RWPE2 (cell line): Measurements from ENCODE around the gene PLEKHA8.

Source experiments
- ATAC-seq: fragments of 200-7000 bp; cut with Tn5 transposase; 3 replicates; pipeline ENCODE4 v1.9.1; 2021; ENCODE audit warnings: low read depth
- DNase-seq: peaks from one replicate; pipeline ENCODE4 v3.0.0-alpha.2; 2020; ENCODE audit warnings: low spot score
- H3K27ac ChIP-seq: fragments of 450-650 bp; 2 replicates; pipeline ENCODE4 v1.5.1; 2017; ENCODE audit warnings: mild to moderate bottlenecking; ENCODE audit not compliant: poor library complexity, severe bottlenecking
- H3K27me3 ChIP-seq: fragments of 250-450 bp; sonication (Bioruptor Pico); 2 replicates; pipeline ENCODE4 v1.5.1; 2021; ENCODE audit warnings: mild to moderate bottlenecking, moderate library complexity; ENCODE audit not compliant: insufficient read depth, poor library complexity, severe bottlenecking
- H3K36me3 ChIP-seq: fragments of 250-450 bp; sonication (Bioruptor Pico); 2 replicates; pipeline ENCODE4 v1.5.1; 2020; ENCODE audit warnings: low read depth, mild to moderate bottlenecking, moderate library complexity
- H3K4me1 ChIP-seq: fragments of 250-450 bp; sonication (Bioruptor Pico); 2 replicates; pipeline ENCODE4 v1.5.1; 2021; ENCODE audit warnings: mild to moderate bottlenecking, moderate library complexity; ENCODE audit not compliant: insufficient read depth, poor library complexity, severe bottlenecking
- H3K4me3 ChIP-seq: fragments of 250-450 bp; sonication (Bioruptor Pico); 2 replicates; pipeline ENCODE4 v1.5.1; 2021; ENCODE audit warnings: mild to moderate bottlenecking, moderate library complexity; ENCODE audit not compliant: severe bottlenecking
- H3K9me3 ChIP-seq: fragments of 250-450 bp; sonication (Bioruptor Pico); 2 replicates; pipeline ENCODE4 v1.5.1; 2021; ENCODE audit warnings: mild to moderate bottlenecking, moderate library complexity; ENCODE audit not compliant: severe bottlenecking
- CTCF ChIP-seq: fragments of 450-650 bp; IDR thresholded peaks from one replicate; pipeline ENCODE4 v1.5.1; 2017; ENCODE audit warnings: mild to moderate bottlenecking, moderate library complexity; ENCODE audit not compliant: poor library complexity, severe bottlenecking

PLEKHA8 gene

GRCh38 chr7:30155481-30155880 lies 127.3 kb downstream of the PLEKHA8 start:
- TF ChIP-seq CTCF = no peak
- no peaks in the 10 kb centered on the region; the same call in 1 of the 2 replicates for H3K36me3 ChIP-seq
- H3K27ac ChIP-seq = no peak overlapping the region
- no peak overlapping the region for H3K4me3 ChIP-seq
- ATAC-seq (no peak), DNase-seq (no peak)
- H3K27me3 ChIP-seq = no peaks in the 10 kb centered on the region
- H3K4me1 ChIP-seq = no peaks in the 10 kb centered on the region
- H3K9me3 ChIP-seq = no peaks in the 10 kb centered on the region

- no peak for ATAC-seq
- H3K36me3 ChIP-seq = no peaks in the 10 kb centered on the region
- TF ChIP-seq CTCF = no peak
- no peaks in the 10 kb centered on the region for H3K27me3 ChIP-seq
- H3K4me3 ChIP-seq = no peak overlapping the region
- H3K27ac ChIP-seq = no peak overlapping the region
- H3K9me3 ChIP-seq = no peaks in the 10 kb centered on the region
- DNase-seq = no peak
- H3K4me1 ChIP-seq = no peaks in the 10 kb centered on the region
These were observed 129.0 kb downstream of the PLEKHA8 start for GRCh38 chr7:30157204-30157603.

GRCh38 chr7:30159163-30159562 lies 131.0 kb downstream of the PLEKHA8 start:
- no peak overlapping the region for H3K27ac ChIP-seq
- ATAC-seq (no peak), DNase-seq (no peak)
- no peak overlapping the region for H3K4me3 ChIP-seq
- H3K9me3 ChIP-seq = no peaks in the 10 kb centered on the region
- no peaks in the 10 kb centered on the region for H3K27me3 ChIP-seq
- TF ChIP-seq CTCF = no peak
- peaks cover 19% of the 10 kb centered on the region for H3K4me1 ChIP-seq
- H3K36me3 ChIP-seq = no peaks in the 10 kb centered on the region

GRCh38 chr7:30159698-30160143 lies 131.5 kb downstream of the PLEKHA8 start:
- no peak for ATAC-seq
- H3K36me3 ChIP-seq = no peaks in the 10 kb centered on the region
- peaks cover 22% of the 10 kb centered on the region for H3K4me1 ChIP-seq
- DNase-seq = no peak
- TF ChIP-seq CTCF = peak; percentile 25
- H3K9me3 ChIP-seq = no peaks in the 10 kb centered on the region
- no peak overlapping the region for H3K27ac ChIP-seq
- no peaks in the 10 kb centered on the region for H3K27me3 ChIP-seq
- no peak overlapping the region for H3K4me3 ChIP-seq

- Histone ChIP-seq H3K4me1 (peaks cover 28% of the 10 kb centered on the region), H3K27me3 (no peaks in the 10 kb centered on the region), H3K4me3 (no peak overlapping the region), H3K36me3 (no peaks in the 10 kb centered on the region), H3K9me3 (no peaks in the 10 kb centered on the region), H3K27ac (no peak overlapping the region)
- no peak for ATAC-seq
- no peak for DNase-seq
- no peak for TF ChIP-seq CTCF
These were observed 132.1 kb downstream of the PLEKHA8 start for GRCh38 chr7:30160329-30160728.
